Subcutaneous abdominal adipose tissue (tissue), 5 donors: ENCODE data around the gene TEX51.

Experiments
- H3K27ac ChIP-seq: one replicate; pipeline ENCODE4 v1.7.0; 2013; ENCODE audit warnings: low read depth, mild to moderate bottlenecking, inconsistent platforms, low read length, moderate library complexity
- H3K27me3 ChIP-seq, 5 donors: one replicate each; pipeline ENCODE4 v1.7.0; 2013; ENCODE audit warnings: low read length in 5 of 5, inconsistent platforms in 1 of 5; ENCODE audit not compliant: control insufficient read depth in 5 of 5, insufficient read depth in 4 of 5
- H3K36me3 ChIP-seq, 5 donors: one replicate each; pipeline ENCODE4 v1.7.0; 2013; ENCODE audit warnings: low read length in 5 of 5; ENCODE audit not compliant: control insufficient read depth in 5 of 5, insufficient read depth in 5 of 5
- H3K4me1 ChIP-seq, 5 donors: one replicate each; pipeline ENCODE4 v1.7.0; 2013; ENCODE audit warnings: low read length in 5 of 5, mild to moderate bottlenecking in 3 of 5, moderate library complexity in 1 of 5; ENCODE audit not compliant: control insufficient read depth in 5 of 5, insufficient read depth in 5 of 5
- H3K4me3 ChIP-seq, 5 donors: one replicate each; pipeline ENCODE4 v1.7.0; 2013; ENCODE audit warnings: low read length in 5 of 5, low read depth in 1 of 5
- H3K9ac ChIP-seq, 5 donors: one replicate each; pipeline ENCODE4 v1.7.0; 2013; ENCODE audit warnings: low read length in 5 of 5, mild to moderate bottlenecking in 4 of 5, moderate library complexity in 3 of 5
- H3K9me3 ChIP-seq, 5 donors: one replicate each; pipeline ENCODE4 v1.7.0; 2013; ENCODE audit warnings: low read length in 5 of 5; ENCODE audit not compliant: control insufficient read depth in 5 of 5
- donor health status: healthy.
- donor health status: healthy.
- donor health status: healthy.
- donor health status: healthy.
- donor health status: healthy.

The TEX51 gene

GRCh38 chr2:126882736-126883665, 15.7 kb upstream of the TEX51 start:
- Histone ChIP-seq H3K9ac (no peak overlapping the region), H3K9me3 (no peaks in the 10 kb centered on the region), H3K36me3 (no peaks in the 10 kb centered on the region), H3K27ac (no peak overlapping the region), H3K4me3 (no peak overlapping the region), H3K27me3 (peaks cover 0 to 7% (median 0%) of the 10 kb centered on the region in 5 donors), H3K4me1 (peaks cover 0 to 18% (median 15%) of the 10 kb centered on the region in 5 donors)

GRCh38 chr2:126883666-126884040, 15.0 kb upstream of the TEX51 start:
- no peaks in the 10 kb centered on the region for H3K36me3 ChIP-seq
- H3K4me1 ChIP-seq = peaks cover 0 to 18% (median 15%) of the 10 kb centered on the region in 5 donors
- no peaks in the 10 kb centered on the region for H3K9me3 ChIP-seq
- H3K27ac ChIP-seq = no peak overlapping the region
- no peak overlapping the region for H3K4me3 ChIP-seq
- H3K9ac ChIP-seq = no peak overlapping the region
- H3K27me3 ChIP-seq = peaks cover 0 to 7% (median 0%) of the 10 kb centered on the region in 5 donors

GRCh38 chr2:126884861-126885750, 13.6 kb upstream of the TEX51 start:
- peak overlapping the region in 1 of 5 donors; percentile 69 for H3K4me3 ChIP-seq
- no peak overlapping the region for H3K9ac ChIP-seq
- H3K9me3 ChIP-seq = no peaks in the 10 kb centered on the region
- H3K4me1 ChIP-seq = peaks cover 0 to 18% (median 15%) of the 10 kb centered on the region in 5 donors
- peaks cover 0 to 5% (median 0%) of the 10 kb centered on the region in 5 donors for H3K27me3 ChIP-seq
- no peak overlapping the region for H3K27ac ChIP-seq
- no peaks in the 10 kb centered on the region for H3K36me3 ChIP-seq

- Histone ChIP-seq H3K4me3 (peak overlapping the region in 4 of 5 donors; percentile 49 to 72 (median 62)), H3K4me1 (peaks cover 0 to 18% (median 15%) of the 10 kb centered on the region in 5 donors), H3K9ac (peak overlapping the region in 2 of 5 donors; percentile 14 to 49), H3K9me3 (no peaks in the 10 kb centered on the region), H3K27ac (no peak overlapping the region), H3K36me3 (no peaks in the 10 kb centered on the region), H3K27me3 (peaks cover 0 to 5% (median 0%) of the 10 kb centered on the region in 5 donors)
These were observed 12.9 kb upstream of the TEX51 start for GRCh38 chr2:126885751-126886210.

DNA sequence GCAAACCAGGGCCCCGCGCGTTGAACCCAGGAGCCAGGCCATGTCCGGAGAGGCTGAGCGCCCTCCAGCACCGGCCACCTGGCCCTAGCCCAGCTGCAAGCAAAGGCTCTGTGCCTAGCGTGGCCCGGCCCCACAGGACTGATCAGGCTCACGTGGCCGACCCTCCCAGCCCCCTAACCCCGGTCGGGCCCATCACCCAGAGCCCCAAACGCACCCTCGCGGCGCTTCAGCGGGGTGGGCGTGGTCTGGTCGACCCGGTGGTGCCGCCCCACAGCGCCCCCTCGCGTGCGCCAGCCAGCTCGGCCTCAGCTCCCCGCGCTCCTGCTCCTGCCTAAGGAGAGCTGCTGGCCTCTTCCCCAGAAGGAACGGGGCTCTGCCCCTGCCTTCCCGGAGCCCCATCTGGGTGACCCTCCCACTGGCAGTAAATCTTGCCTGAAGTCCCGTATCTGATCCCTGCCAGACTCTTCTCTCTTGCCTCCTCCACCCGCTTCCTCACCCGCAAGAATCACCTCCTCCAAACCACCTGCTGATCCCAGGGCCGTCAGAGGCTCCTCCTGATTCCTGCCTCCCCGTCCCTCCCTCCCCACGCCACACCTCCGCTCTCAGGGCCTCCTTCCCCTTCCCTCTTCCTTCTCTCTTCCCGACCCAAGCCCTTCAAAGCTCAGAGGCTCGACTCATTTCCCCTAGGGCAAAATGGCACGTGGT, 12.3 kb upstream of the TEX51 start:
- Histone ChIP-seq H3K9me3 (no peaks in the 10 kb centered on the region), H3K36me3 (no peaks in the 10 kb centered on the region), H3K27me3 (peaks cover 0 to 5% (median 0%) of the 10 kb centered on the region in 5 donors), H3K27ac (no peak overlapping the region), H3K4me1 (peaks cover 0 to 18% (median 15%) of the 10 kb centered on the region in 5 donors), H3K9ac (peak overlapping the region in 2 of 5 donors; percentile 14 to 49), H3K4me3 (peak overlapping the region; percentile 17 to 72 (median 56))

DNA sequence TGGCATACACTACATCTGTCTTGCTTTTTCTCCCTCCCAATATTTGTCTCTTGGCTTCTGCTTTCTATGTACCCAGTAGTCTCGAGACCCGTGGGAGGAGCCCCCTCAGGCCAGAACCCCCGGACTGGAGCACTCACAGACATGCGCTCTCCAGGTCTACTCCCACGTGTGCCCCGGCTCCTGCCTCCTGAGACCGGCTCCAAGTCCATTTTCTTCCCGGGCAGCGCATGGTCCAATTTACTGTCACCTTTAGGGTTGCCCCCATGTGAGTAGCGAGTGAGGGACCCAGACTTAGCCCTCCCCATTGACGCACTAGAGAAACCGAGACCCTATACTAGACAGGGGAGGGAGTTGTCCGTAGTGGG, 11.8 kb upstream of the TEX51 start:
- H3K9me3 ChIP-seq = no peaks in the 10 kb centered on the region
- peak overlapping the region in 1 of 5 donors; percentile 69 for H3K4me3 ChIP-seq
- no peak overlapping the region for H3K27ac ChIP-seq
- peaks cover 0 to 5% (median 0%) of the 10 kb centered on the region in 5 donors for H3K27me3 ChIP-seq
- no peak overlapping the region for H3K9ac ChIP-seq
- no peaks in the 10 kb centered on the region for H3K36me3 ChIP-seq
- peaks cover 0 to 18% (median 15%) of the 10 kb centered on the region in 5 donors for H3K4me1 ChIP-seq

GRCh38 chr2:126887506-126887905, 11.2 kb upstream of the TEX51 start:
- Histone ChIP-seq H3K4me1 (peaks cover 0 to 18% (median 15%) of the 10 kb centered on the region in 5 donors), H3K36me3 (no peaks in the 10 kb centered on the region)

DNA sequence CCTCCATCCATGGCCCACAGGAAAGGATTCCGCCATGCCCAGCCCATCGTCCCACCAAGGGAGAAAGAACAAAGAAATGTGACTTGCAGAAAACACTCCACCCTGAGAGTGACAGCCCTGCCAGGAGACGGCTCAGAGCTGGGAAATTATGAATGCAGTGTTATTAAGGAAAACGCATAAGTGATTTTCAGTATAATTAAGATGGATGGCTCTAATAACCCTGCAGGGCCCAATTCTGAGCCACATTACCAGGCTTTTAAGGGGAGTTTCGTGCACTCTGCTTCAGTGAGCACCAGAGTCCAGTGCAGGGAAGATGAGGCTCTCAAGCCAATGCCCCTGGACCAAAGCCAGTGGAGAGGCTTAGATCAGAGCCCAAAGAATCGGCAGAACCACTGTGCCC, 10.6 kb upstream of the TEX51 start:
- no peaks in the 10 kb centered on the region for H3K9me3 ChIP-seq
- no peak overlapping the region for H3K4me3 ChIP-seq
- H3K36me3 ChIP-seq = no peaks in the 10 kb centered on the region
- H3K27ac ChIP-seq = no peak overlapping the region
- no peak overlapping the region for H3K9ac ChIP-seq
- peaks cover 0 to 18% (median 15%) of the 10 kb centered on the region in 5 donors for H3K4me1 ChIP-seq
- H3K27me3 ChIP-seq = no peaks in the 10 kb centered on the region

More at GRCh38 chr2:126887506-126887905, 11.2 kb upstream of the TEX51 start:
- Histone ChIP-seq H3K9ac (no peak overlapping the region), H3K27ac (no peak overlapping the region), H3K4me3 (no peak overlapping the region), H3K9me3 (no peaks in the 10 kb centered on the region), H3K27me3 (peaks cover 0 to 5% (median 0%) of the 10 kb centered on the region in 5 donors)

- Histone ChIP-seq H3K4me1 (peaks cover 0 to 18% (median 15%) of the 10 kb centered on the region in 5 donors), H3K4me3 (no peak overlapping the region), H3K36me3 (no peaks in the 10 kb centered on the region), H3K9me3 (no peaks in the 10 kb centered on the region), H3K9ac (no peak overlapping the region), H3K27ac (no peak overlapping the region), H3K27me3 (no peaks in the 10 kb centered on the region)
These were observed 9.6 kb upstream of the TEX51 start for GRCh38 chr2:126889071-126889470.
